Right hindlimb (tissue), 1 donor: ENCODE measurements around the gene MSLN.
"Not testable (repeated sequence)": the region's sequence is repeated elsewhere in the genome, so short reads cannot be mapped to it uniquely, and the experiment has no call there.

Experiments used
- DNase-seq: peaks from one replicate; pipeline ENCODE4 v3.0.0-alpha.2; 2018

MSLN gene

GRCh38 chr16:760545-761343 lies at the start of gene MSLN:
Gene MSLN, plus strand, starts transcription at chr16:760734. Its CDS starts 1,947 bp downstream, at chr16:762681.
- DNase-seq, result no peak

GRCh38 chr16:711084-711483 lies 49.5 kb upstream of the MSLN start:
- no peak for DNase-seq

GRCh38 chr16:711548-712320 lies 48.8 kb upstream of the MSLN start:
- DNase-seq, result peak; percentile 79

GRCh38 chr16:712740-713250 lies 47.7 kb upstream of the MSLN start:
- DNase-seq, result not testable (repeated sequence)

- no peak for DNase-seq
Observed at GRCh38 chr16:714079-714478, 46.5 kb upstream of the MSLN start.

- DNase-seq, result peak; percentile 94
Observed at GRCh38 chr16:714558-715476, 45.7 kb upstream of the MSLN start, which contains the start of gene METRN. Gene METRN, plus strand, starts transcription at chr16:715118. Its CDS starts 172 bp downstream, at chr16:715290.

- no peak for DNase-seq
Observed at GRCh38 chr16:715477-716199, 44.9 kb upstream of the MSLN start.

- DNase-seq, result peak; percentile 65
Observed at GRCh38 chr16:716200-716568, 44.4 kb upstream of the MSLN start.

GRCh38 chr16:716768-717325 lies 43.7 kb upstream of the MSLN start:
- DNase-seq, result no peak

- no peak for DNase-seq
Observed at GRCh38 chr16:717450-718245, 42.9 kb upstream of the MSLN start.

- DNase-seq, result no peak
Observed at GRCh38 chr16:718389-718788, 42.1 kb upstream of the MSLN start.

GRCh38 chr16:718922-719321 lies 41.6 kb upstream of the MSLN start:
- DNase-seq, result no peak

- no peak for DNase-seq
Observed at GRCh38 chr16:719815-720446, 40.6 kb upstream of the MSLN start.

- DNase-seq, result peak; percentile 87
Observed at GRCh38 chr16:720447-720989, 40.0 kb upstream of the MSLN start.

- DNase-seq, result peak; percentile 83
Observed at GRCh38 chr16:720990-721764, 39.4 kb upstream of the MSLN start, which contains the start of gene ANTKMT. Gene ANTKMT, plus strand, starts transcription at chr16:721146. Its CDS starts 129 bp downstream, at chr16:721275.

GRCh38 chr16:721765-722540 lies 38.6 kb upstream of the MSLN start:
- no peak for DNase-seq

GRCh38 chr16:722835-723633 lies 37.5 kb upstream of the MSLN start:
- no peak for DNase-seq
